Skin of body (tissue), 2 donors: ENCODE data around the gene RAG1. TPM values are rescaled to one million over a fixed set of nuclear protein-coding genes. Genes with fewer than 3 reads are reported as not detected.
"Not testable (repeated sequence)": the region's sequence is repeated elsewhere in the genome, so short reads cannot be mapped to it uniquely, and the experiment has no call there.

Experiments
- DNase-seq: peaks from one replicate; lab custom pipeline; 2025; lab: John Stamatoyannopoulos, UW
- total RNA-seq: library from RNA; depleted of rRNA; stranded (reverse); fragments of >200 nt; gene quantifications from one replicate; pipeline ENCODE4 v1.2.3, GENCODE V29; 2014

Gene RAG1
- 0.99 TPM for total RNA-seq

DNA sequence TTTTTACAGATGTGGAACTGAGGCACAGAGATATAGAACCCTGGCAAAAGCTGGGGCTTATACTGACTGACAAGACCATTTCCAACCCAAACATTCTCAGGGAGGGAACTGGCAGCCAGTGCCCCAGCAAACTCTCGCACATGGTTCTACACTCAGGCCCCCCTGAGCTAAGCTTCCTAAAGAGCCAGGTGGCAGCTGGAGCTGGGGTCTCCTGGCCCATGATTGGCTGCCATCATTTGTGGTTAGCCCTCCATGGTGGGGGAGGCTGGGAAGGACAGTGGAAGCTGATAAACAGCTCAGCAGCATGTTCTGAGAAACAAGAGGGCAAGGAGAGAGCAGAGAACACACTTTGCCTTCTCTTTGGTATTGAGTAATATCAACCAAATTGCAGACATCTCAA is at the start of gene RAG1:
RAG1 (plus strand) TSS at position 314 of the 400 bp plus-strand sequence. CDS start 5,298 bp downstream, outside the sequence.
- no peak for DNase-seq

DNA sequence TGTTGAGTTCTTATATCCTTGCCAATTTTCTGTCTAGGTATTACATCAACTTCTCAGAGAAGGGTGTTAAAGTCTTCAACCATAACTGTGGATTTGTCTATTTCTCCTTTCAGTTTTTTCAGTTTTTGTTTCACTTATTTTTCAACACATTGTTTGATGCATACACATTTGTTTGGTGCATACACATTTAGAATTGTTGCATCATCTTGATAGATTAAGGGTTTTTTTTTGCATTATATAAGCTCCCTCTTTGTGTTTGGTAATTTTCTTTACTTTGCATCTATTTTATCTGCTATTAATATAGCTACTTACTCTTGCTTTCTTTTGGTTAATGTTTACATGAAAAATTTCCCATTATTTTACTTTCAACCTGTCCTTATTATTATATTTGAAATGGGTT is 37.0 kb upstream of the RAG1 start:
- no peak for DNase-seq

DNA sequence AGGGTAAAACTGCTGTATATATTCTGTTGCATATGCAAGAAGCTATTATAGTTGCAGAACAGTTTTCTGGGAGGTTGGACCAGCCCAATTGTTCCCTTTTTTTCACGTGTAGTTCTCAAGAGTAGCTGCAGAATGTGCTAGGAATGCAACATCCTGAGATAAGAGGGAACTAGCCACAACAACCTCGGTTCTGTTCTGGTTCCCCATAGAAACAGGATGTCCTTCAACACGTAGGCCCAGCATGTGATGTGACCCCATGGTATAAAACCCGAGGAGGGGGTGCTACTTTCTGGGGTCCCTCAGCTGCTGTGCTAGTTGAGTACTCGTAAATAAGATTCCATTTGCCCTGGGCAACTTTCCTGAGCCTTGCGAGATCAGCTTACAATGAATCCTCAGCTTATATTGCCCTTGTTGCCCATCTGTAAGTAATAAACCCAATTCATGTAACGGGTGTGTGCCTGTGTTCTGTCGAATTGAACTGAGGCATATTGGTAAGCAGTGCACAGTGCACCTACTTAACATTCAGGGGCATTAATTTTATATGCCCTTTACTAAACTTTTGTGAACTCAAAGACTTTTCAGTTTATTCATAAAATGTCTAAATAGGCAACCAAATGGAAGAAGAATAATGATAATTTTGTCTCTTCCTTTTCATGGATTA is 34.7 kb upstream of the RAG1 start:
- DNase-seq: no peak

DNA sequence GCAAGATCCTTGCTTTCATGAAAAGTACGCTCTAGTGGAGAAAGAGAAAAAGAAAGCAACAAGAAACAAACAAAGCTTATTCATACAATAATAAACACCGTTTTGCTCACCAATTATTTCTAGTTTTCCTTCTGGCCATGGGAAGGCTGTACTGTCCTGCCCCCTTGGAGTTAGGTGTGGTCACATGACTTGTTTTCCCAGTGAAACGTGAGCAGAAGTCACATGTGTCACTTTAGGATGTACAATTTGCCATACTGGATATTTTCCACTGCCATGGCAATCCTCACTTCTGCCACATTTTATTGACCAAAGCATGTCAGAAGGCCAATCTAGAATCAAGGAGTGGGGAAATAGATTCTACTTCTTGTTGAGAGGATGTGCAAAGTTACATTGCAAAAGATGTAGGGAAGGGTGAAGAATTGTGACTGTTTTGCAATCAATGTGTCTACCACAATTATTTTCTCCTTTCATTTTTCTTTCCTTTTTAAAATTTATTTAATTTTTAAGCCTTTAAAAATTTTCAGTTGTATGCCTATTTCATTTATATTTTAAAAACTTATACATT is 33.4 kb upstream of the RAG1 start:
- DNase-seq: no peak

DNA sequence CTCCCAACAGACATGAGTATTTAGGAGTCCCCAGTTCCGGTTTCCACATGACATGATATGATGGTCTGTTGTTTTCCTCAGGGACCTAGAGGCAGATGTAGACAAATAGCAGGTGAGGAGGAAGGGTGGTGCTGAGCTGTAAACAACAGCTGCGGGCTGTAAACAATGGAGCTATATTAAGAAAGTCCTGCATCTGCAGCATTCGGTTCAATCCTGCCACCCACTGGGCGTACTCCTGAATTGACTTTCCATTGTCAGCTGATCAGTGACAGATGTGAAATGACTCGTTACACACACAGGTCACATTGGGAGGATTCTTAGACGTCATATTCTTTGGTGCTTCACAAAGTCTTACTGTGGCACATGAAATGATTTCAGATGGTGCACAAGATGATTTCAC is 26.8 kb upstream of the RAG1 start:
- DNase-seq: peak; percentile 23

DNA sequence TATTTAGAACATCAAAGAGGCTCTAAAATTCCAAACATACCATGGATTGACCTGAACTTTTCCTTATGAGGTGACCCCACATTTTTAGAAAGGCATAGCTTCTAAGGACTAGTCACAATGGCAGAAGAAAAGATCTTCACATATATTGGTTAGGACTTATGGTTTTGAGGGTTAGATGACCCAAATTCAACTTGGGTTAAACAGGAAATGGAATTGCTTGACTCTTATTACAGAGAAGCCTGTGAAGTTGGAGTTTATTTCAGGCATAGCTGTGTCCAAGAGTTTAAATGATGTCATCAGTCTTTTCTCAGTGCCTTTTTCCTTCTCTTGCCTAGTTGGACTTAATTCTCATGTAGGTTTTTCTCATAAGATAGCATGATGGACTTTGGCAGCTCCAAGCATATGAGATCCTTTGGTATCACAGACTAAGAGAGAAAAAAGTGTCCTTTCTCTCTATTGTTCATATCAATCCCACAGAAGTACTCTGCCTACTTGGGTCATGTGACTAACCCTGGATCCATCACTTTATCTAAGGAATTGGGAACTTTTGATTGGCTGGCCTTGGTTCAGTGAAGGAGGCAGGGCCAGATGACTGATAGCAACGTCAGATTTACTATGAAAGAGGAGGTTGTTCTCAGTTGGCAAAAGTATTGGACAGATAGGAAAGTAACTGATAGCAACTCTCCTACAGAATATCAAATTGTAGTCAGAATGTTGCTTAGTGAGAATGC is 17.3 kb upstream of the RAG1 start:
- no peak for DNase-seq

DNA sequence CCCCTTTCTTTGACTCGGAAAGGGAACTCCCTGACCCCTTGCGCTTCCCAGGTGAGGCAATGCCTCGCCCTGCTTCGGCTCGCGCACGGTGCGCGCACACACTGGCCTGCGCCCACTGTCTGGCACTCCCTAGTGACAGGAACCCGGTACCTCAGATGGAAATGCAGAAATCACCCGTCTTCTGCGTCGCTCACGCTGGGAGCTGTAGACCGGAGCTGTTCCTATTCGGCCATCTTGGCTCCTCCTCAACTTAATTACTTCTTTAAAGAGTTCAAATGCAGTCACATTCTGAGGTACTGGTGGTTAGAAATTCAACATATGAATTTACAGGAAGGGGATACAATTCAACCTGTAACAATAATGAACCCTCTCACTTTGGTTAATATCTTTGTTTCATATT is 10.4 kb upstream of the RAG1 start:
- not testable (repeated sequence) for DNase-seq

DNA sequence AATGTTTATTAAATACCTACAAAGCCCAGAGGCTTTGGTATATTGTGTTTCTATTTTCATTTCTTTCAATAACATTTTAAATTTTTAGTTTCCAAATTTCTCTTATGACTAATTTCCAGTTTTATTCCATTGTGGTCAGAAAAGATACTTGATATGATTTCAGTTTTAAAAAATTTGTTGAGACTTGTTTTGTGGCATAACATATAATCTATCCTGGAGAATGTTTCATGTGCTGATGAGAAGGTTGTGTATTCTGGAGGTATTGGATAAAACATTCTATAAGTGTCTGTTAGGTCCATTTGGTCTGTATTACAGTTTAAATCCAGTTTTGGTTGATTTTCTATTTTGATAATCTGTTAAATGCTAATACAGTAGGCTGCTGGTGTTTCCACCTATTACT is 9.8 kb upstream of the RAG1 start:
- DNase-seq: no peak

DNA sequence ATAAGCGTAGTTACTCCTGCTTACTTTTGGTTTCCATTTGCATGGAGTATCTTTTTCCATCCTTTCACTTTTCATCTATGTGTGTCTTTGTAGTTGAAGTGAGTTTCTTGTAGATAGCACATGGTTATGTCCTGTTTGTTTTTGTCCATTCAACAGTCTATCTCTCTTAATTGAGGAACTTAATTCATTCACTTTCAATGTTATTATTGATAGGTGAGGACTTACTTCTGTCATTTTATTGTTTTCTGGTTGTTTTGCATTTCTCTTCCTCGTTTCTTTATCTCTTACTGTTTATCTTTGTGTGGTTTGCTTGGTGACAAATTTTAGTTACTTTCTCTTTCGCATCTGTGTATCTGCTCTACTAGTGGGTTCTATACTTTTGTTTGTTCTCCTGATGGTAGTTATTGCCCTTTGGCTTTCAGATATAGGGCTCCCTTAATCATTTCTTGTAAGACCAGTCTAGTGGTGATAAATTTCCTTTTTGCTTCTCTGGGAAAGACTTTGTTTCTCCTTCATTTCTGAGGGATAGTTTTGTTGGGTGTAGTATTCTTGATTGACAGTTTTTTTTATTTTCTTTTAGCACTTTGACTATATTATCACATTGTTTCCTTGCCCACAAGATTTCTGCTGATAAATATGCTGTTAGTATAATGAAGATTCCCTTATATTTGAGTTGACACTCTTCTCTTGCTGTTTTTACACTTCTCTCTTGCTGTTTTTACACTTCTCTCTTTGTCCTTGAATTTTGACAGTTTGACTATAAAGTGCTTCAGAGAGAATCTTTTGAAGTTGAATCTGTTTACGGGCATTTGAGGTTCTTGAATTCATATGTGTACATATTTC is 9.0 kb upstream of the RAG1 start:
- DNase-seq: no peak

DNA sequence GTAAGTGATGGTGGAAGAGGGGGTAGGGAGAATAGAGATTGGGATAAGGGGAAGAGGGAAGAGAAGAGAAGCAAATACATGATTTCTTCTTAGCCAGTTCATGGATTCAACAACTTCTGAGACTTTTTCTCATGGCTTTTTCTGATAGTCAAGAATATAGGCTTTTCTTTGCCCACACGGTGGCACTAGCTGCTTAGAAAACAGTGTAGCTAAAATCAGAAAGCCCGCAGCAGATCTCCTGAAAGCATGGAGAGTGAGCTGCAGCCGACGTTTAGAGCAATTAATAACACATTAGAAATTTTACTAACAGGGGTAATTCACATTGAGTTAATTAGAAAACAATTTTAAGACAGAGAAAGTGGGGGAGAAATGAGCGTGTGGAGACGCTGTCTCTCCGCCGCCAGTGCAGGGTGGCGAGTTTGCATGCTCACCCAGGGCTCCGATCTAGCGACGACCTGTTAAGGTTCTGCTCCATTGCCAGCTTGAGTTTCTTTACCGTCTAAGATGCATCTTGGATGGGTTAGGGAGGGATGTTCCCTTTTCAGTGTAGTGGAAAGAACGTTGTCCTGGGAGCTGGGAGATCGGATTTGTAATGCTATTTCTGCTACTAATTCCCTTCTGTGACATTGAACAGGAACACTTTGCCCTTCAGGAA is 3.3 kb upstream of the RAG1 start:
- peak; percentile 61 for DNase-seq

DNA sequence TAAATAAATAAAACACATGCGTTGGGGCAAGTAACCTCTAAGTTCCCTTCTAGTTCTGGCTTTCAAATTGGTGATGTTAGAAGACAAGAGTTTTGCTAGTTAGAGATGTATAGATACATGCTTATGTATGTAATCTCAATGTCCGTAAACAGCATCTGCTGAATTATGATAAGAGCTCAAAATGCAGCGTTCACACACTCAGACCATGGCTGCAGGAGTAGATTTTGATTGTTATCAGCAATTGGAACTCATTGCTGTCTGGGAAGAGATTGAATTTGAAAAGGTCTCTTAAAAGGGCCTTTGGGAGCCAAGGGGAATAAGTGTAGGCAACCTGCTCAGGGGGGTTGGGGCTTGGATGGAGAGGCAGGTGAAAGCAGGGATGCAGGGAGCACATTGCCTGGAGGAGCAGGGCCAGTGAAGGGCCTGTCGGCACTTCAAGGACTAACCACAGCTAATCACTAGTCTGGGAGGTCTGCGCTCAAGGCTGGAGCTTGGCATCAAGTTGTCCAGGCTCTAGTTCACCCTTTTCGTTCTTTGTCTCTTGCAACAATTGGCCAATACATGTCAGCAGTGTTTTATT is 2.7 kb upstream of the RAG1 start:
- DNase-seq: no peak

DNA sequence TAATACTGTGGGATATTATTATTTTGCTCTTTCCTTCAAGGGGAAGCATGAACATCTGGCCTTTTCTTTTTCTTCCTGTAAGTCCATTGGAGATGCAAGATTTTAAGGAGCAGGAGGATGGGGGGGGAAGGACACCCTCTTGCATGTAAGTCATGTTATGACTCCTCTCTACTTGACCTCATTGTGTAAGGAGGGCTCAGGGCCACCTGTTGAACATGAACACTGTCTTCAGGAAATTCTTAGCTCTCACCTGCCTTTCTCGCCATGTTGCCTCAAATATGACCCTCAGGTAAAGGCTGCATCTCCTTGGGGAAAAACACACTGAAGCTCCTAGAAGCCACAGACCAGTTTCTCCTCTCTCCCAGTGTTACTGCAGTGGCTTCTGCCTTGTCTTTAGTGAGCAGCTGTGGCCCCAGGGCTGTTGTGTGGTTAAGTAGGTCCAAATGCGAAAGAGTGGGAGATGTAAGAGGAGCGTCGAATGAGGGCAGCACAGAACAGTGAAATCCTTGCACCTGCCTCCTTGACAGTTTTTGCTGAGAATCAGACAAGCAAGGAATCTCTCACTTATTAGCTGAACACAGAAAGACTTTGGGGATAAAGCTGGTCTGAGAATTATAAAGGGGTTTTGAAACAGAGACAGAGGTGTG is 1.3 kb upstream of the RAG1 start:
- DNase-seq: no peak

DNA sequence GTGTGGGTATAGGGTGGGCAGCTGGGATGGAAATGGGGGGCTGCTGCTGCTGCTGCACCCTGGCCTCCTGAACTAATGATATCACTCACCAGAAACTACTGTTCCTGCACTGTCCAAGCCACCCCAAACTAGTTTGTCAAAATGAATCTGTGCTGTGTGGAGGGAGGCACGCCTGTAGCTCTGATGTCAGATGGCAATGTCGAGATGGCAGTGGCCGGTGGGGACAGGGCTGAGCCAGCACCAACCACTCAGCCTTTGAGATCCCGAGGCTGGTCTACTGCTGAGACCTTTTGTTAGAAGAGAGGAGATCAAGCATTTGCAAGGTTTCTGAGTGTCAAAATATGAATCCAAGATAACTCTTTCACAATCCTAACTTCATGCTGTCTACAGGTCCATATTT is 1.3 kb downstream of the RAG1 start:
- no peak for DNase-seq

DNA sequence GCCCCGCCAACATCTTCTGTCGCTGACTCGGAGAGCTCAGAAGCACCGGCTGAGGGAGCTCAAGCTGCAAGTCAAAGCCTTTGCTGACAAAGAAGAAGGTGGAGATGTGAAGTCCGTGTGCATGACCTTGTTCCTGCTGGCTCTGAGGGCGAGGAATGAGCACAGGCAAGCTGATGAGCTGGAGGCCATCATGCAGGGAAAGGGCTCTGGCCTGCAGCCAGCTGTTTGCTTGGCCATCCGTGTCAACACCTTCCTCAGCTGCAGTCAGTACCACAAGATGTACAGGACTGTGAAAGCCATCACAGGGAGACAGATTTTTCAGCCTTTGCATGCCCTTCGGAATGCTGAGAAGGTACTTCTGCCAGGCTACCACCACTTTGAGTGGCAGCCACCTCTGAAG is 6.7 kb downstream of the RAG1 start:
- DNase-seq: no peak

DNA sequence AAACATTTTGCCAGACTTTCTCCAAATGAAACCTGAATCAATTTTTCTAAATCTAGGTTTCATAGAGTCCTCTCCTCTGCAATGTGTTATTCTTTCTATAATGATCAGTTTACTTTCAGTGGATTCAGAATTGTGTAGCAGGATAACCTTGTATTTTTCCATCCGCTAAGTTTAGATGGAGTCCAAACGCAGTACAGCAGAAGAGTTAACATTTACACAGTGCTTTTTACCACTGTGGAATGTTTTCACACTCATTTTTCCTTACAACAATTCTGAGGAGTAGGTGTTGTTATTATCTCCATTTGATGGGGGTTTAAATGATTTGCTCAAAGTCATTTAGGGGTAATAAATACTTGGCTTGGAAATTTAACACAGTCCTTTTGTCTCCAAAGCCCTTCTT is 9.6 kb downstream of the RAG1 start:
- DNase-seq: no peak

DNA sequence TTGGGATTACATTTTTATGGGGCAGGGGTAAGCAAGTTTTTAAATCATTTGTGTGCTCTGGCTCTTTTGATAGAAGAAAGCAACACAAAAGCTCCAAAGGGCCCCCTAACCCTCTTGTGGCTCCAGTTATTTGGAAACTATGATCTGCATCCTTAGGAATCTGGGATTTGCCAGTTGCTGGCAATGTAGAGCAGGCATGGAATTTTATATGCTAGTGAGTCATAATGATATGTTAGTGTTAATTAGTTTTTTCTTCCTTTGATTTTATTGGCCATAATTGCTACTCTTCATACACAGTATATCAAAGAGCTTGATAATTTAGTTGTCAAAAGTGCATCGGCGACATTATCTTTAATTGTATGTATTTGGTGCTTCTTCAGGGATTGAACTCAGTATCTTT is 10.1 kb downstream of the RAG1 start:
- peak; percentile 39 for DNase-seq

DNA sequence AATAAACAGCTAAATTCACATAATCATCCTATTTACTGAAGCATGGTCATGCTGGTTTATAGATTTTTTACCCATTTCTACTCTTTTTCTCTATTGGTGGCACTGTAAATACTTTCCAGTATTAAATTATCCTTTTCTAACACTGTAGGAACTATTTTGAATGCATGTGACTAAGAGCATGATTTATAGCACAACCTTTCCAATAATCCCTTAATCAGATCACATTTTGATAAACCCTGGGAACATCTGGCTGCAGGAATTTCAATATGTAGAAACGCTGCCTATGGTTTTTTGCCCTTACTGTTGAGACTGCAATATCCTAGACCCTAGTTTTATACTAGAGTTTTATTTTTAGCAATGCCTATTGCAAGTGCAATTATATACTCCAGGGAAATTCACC is 10.7 kb downstream of the RAG1 start:
- no peak for DNase-seq

DNA sequence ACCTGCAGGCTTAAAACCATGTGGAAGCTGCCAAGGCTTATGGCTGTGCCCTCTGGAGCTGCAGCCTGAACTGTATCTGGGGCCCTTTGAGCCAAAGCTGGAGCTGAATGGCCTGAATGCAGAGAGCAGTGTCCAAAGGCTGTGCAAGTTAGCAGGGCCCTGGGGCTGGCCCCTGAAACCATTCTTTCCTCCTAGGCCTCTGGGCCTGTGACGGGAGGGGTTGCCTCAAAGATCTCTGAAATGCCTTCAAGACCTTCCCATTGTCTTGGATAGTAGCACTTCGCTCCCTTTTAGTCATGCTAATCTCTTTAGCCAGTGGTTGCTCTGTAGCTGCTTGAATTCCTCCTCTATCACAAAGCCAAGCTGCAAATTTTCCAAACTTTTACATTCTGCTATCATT is 13.7 kb downstream of the RAG1 start:
- no peak for DNase-seq

DNA sequence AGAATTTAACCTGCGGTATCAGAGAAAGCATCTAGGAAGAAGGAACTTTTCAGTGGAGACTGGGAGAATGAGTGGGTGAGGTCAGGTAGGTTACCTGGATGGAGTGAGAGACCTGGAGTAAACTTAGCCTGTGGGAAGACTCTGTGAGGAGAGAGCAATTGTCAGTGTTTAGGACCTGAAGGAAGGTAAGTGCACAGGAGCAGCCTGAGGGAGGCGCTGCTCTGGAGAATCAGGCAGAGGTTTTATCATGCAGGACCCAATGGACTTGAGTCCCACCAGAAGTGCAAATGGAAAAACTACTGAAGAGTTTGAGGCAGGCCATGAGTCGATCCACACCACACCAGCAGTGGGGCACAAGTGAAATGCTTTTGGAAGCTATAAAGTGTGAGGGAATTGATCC is 15.9 kb downstream of the RAG1 start:
- DNase-seq: no peak

DNA sequence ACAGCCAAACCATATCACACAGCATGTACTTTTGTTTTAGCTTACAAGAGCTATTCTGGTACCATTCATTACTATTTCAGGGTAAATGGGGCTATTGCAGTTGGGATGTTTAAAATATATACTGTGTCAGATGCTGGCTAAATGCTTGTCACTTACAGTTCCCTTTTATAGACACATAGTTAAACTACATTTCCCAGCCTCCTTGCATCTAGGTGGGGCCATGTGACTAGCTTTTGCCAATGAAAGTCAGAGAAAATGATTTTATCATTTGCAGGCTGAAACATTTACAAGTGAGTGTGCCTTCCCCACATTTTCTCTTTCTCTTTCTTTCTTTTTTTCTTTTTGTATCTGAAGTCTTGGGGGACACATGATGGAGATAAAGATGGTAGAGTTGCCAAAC is 18.7 kb downstream of the RAG1 start:
- no peak for DNase-seq

DNA sequence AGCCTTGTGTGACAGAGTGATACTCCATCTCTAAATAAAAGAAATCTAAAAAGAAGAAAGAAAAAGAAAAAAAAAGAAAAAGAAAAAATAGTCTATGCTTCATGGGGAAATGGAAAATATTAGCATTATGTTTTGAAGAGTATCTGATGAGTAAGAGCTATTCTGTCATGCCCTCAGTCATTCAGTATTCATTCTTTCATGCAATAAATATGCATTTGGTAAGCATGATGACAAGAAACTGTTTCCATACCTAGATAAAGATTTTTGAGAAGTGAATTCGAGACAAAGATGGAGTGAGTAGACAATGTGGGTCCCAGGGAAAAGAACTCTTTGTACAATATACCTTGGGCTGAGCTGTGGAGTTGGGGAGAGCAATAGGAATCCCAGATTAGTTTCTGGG is 20.3 kb downstream of the RAG1 start:
- no peak for DNase-seq
